Measurements from ENCODE around the gene GJA5. TPM values are rescaled to one million over a fixed set of nuclear protein-coding genes. Genes with fewer than 3 reads are reported as not detected.
A peak's percentile ranks its signal among the peaks of the same experiment; 100 is the strongest.

GJA5 gene
- total and polyA plus RNA-seq, 2 experiments from 2014 or later: 0.24 to 1.7 TPM

DNA sequence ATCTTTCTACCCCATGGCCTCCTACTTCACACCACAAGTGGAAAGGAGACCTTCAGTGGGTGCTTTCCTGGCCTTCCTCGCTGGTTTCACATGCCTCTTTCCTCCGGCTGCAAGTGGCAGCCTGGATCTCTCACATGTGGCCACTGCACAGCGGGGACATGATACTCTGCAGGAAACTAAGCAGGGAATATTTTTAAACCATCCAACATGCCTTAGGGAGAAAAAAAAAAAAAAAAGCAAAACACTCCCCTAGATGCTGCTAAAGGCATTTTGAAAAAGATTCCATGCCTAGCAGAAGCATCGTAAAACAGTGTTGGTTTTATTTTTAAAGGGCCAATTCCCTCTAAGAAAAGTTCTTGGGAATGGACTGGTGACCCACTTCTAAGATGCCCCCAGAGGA, 12.2 kb upstream of the GJA5 start:
- TF ChIP-seq CTCF (conservative IDR thresholded peaks at IDR 0.05; ENCODE audit: low read depth in 2 of 2) (no peak), ZNF331 (CRISPR knock-in tag; IDR thresholded peaks at IDR 0.05; ENCODE audit: low read depth) (no peak), REST (IDR thresholded peaks at IDR 0.05; ENCODE audit: unreplicated experiment) (no peak), JUNB (IDR thresholded peaks at IDR 0.05; ENCODE audit: unreplicated experiment) (no peak)
- H3K9me2 ChIP-seq (ENCODE audit: insufficient read depth): peaks cover 4% of the 10 kb centered on the region; the same call in 1 of the 2 replicates
- no peaks in the 10 kb centered on the region for H3K36me3 ChIP-seq (ENCODE audit: insufficient read depth)
- no peaks in the 10 kb centered on the region for H4K20me1 ChIP-seq (replicated peaks; ENCODE audit: insufficient read depth)
- H3K27me3 ChIP-seq (ENCODE audit: insufficient read depth): no peaks in the 10 kb centered on the region
- Mint-ChIP-seq H3K9me3 (peaks cover 2% of the 10 kb centered on the region; the same call in 1 of the 3 replicates), H3K27me3 (ENCODE audit: insufficient read depth, low read depth, poor library complexity) (peaks cover 15% of the 10 kb centered on the region), H3K27ac (no peak overlapping the region), H3K36me3 (ENCODE audit: low read depth) (no peaks in the 10 kb centered on the region), H3K4me1 (peaks cover 14% of the 10 kb centered on the region), H3K4me3 (no peak overlapping the region)
- H3K79me2 ChIP-seq (replicated peaks; ENCODE audit: insufficient read depth): no peaks in the 10 kb centered on the region
- H3K4me1 ChIP-seq (ENCODE audit: insufficient read depth): peaks cover 11% of the 10 kb centered on the region; the same call in 1 of the 2 replicates
- no peak for DNase-seq (ENCODE audit: low spot score)
- H3F3A ChIP-seq (replicated peaks; ENCODE audit: low read depth): no peaks in the 10 kb centered on the region
- no peak for ATAC-seq
- peak overlapping the region; percentile 98; the same call in 1 of the 2 replicates for H2AFZ ChIP-seq
- H3K4me3 ChIP-seq: no peak overlapping the region
- H3K27ac ChIP-seq (ENCODE audit: low read depth): no peak overlapping the region
- H3K4me2 ChIP-seq: no peak overlapping the region

- DNase-seq (ENCODE audit: low spot score) (no peak), ATAC-seq (no peak)
- Histone ChIP-seq H3K9me2 (ENCODE audit: insufficient read depth) (no peaks in the 10 kb centered on the region; the same call in 1 of the 2 replicates), H2AFZ (no peak overlapping the region), H3K27me3 (ENCODE audit: insufficient read depth) (no peaks in the 10 kb centered on the region), H3K4me1 (ENCODE audit: insufficient read depth) (peaks cover 11% of the 10 kb centered on the region; the same call in 1 of the 2 replicates), H3K27ac (ENCODE audit: low read depth) (no peak overlapping the region), H4K20me1 (replicated peaks; ENCODE audit: insufficient read depth) (no peaks in the 10 kb centered on the region), H3F3A (replicated peaks; ENCODE audit: low read depth) (no peaks in the 10 kb centered on the region), H3K79me2 (replicated peaks; ENCODE audit: insufficient read depth) (no peaks in the 10 kb centered on the region), H3K4me2 (no peak overlapping the region), H3K4me3 (no peak overlapping the region), H3K36me3 (ENCODE audit: insufficient read depth) (no peaks in the 10 kb centered on the region)
- H3K9me3 Mint-ChIP-seq: peaks cover 2% of the 10 kb centered on the region; the same call in 1 of the 3 replicates
- no peak overlapping the region for H3K27ac Mint-ChIP-seq
- H3K36me3 Mint-ChIP-seq (ENCODE audit: low read depth): no peaks in the 10 kb centered on the region
- peaks cover 14% of the 10 kb centered on the region for H3K4me1 Mint-ChIP-seq
- H3K27me3 Mint-ChIP-seq (ENCODE audit: insufficient read depth, low read depth, poor library complexity): peaks cover 11% of the 10 kb centered on the region
- no peak overlapping the region for H3K4me3 Mint-ChIP-seq
- TF ChIP-seq EZH2phosphoT487 (IDR thresholded peaks at IDR 0.05; ENCODE audit: unreplicated experiment): no peak
- TF ChIP-seq NANOG (IDR thresholded peaks at IDR 0.05; ENCODE audit: borderline replicate concordance): no peak
- TF ChIP-seq ZNF114 (CRISPR knock-in tag; IDR thresholded peaks at IDR 0.05): no peak
- no peak for TF ChIP-seq CTCF (conservative IDR thresholded peaks at IDR 0.05; ENCODE audit: low read depth in 2 of 2)
- no peak for TF ChIP-seq JUNB (IDR thresholded peaks at IDR 0.05; ENCODE audit: unreplicated experiment)
- no peak for TF ChIP-seq REST (IDR thresholded peaks at IDR 0.05; ENCODE audit: unreplicated experiment)
- TF ChIP-seq EZH2 (IDR thresholded peaks at IDR 0.05; ENCODE audit: low read depth, unreplicated experiment): no peak
- TF ChIP-seq STAT1 (IDR thresholded peaks at IDR 0.05; ENCODE audit: unreplicated experiment): no peak
- TF ChIP-seq POLR2AphosphoS5 (IDR thresholded peaks at IDR 0.05; ENCODE audit: low read depth): no peak
Measured at GRCh38 chr1:147771226-147772125, 11.1 kb upstream of the GJA5 start.
